ENCODE measurements around the gene RHBDD1. TPM values are rescaled to one million over a fixed set of nuclear protein-coding genes. Genes with fewer than 3 reads are reported as not detected.
A peak's percentile ranks its signal among the peaks of the same experiment; 100 is the strongest.

Gene RHBDD1
- total and polyA plus RNA-seq, 4 donors = 8.5 to 45.8 (median 16.1) TPM

DNA sequence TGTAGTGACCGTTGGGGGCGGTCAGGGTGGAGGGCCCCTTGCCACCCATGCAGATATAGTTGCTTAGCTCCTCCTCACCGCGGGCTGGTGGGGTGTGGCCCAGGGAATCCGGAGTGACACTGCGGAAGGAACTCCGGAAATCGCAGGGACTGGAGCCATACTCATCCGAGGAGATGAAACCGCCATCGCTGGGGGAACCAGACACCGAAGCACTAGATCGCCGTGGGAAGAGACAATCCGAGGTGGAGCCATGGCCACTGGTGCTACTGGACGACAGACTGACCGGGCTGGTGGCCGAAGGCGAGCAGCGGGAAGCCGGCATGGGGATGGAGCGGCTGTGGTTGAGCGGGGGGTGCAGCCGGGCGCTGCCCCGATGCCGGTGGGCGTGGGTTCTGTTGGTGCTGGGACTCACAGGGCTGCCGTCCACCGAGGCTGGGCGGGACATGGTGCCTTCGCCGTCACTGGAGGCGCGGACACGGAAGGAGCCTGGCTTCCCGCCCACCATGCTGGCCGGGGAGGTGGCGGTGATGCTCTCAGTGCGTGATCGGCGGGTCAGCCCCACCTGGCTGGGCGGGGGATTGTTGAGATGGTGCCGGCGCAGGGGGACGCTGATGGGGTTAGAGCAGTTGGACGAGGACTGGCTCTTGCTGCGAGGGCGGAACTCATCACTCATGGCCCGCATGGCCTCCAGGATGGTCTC lies 38.4 kb upstream of the RHBDD1 start:
- Histone ChIP-seq H3K27me3 (ENCODE audit: control insufficient read depth in 4 of 4, insufficient read depth in 4 of 4, low read length in 3 of 4) (no peaks in the 10 kb centered on the region), H3K27ac (ENCODE audit: low read depth in 1 of 2, low read length in 2 of 2) (peak overlapping the region; percentile 95 to 99), H3K36me3 (ENCODE audit: control insufficient read depth in 4 of 4, insufficient read depth in 3 of 4, low read depth in 1 of 4, low read length in 3 of 4) (no peaks in the 10 kb centered on the region), H3K4me3 (ENCODE audit: low read depth in 1 of 3, low read length in 3 of 3) (peak overlapping the region; percentile 61 to 91 (median 79)), H3K4me1 (ENCODE audit: control insufficient read depth in 4 of 4, insufficient read depth in 4 of 4, low read length in 3 of 4) (peaks cover 2 to 65% (median 37%) of the 10 kb centered on the region in 4 donors), H3K9me3 (ENCODE audit: control insufficient read depth in 4 of 4, low read length in 3 of 4) (no peaks in the 10 kb centered on the region), H3K9ac (ENCODE audit: low read depth in 1 of 2, low read length in 2 of 2) (peak overlapping the region; percentile 30 to 47)
- no peak for DNase-seq (ENCODE audit: low spot score)
- TF ChIP-seq ATF3 (IDR thresholded peaks at IDR 0.05) = no peak
- TF ChIP-seq YY1 (IDR thresholded peaks at IDR 0.05) = peak; percentile 43
- WGBS = 39% methylated on average over 50 of the region's 50 CpGs

DNA sequence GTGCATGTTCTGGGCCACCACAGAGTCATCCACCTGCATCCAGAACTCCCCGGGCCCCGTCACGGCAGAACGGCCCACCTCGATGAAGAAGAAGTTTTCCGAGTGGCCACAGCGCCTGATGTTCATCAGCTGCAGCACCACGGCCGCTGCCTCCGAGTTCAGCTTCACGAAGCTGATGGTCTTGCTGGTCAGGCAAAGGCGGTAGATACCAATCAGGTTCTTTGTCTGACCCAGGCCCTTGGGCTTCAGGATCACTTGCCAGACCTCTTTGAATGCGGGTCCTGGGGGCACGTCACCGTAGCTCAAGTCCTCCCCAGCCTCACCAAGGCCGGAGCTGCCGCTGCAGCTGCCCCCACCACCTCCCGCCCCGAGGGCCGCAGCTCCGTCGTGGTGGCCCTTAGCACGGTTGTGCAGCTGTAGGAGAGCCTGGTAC lies 37.8 kb upstream of the RHBDD1 start:
- Histone ChIP-seq H3K36me3 (ENCODE audit: control insufficient read depth in 4 of 4, insufficient read depth in 3 of 4, low read depth in 1 of 4, low read length in 3 of 4) (no peaks in the 10 kb centered on the region), H3K4me3 (ENCODE audit: low read depth in 1 of 3, low read length in 3 of 3) (peak overlapping the region; percentile 61 to 91 (median 79)), H3K9me3 (ENCODE audit: control insufficient read depth in 4 of 4, low read length in 3 of 4) (no peaks in the 10 kb centered on the region), H3K27me3 (ENCODE audit: control insufficient read depth in 4 of 4, insufficient read depth in 4 of 4, low read length in 3 of 4) (no peaks in the 10 kb centered on the region), H3K27ac (ENCODE audit: low read depth in 1 of 2, low read length in 2 of 2) (peak overlapping the region; percentile 95 to 99), H3K4me1 (ENCODE audit: control insufficient read depth in 4 of 4, insufficient read depth in 4 of 4, low read length in 3 of 4) (peaks cover 2 to 61% (median 36%) of the 10 kb centered on the region in 4 donors), H3K9ac (ENCODE audit: low read depth in 1 of 2, low read length in 2 of 2) (peak overlapping the region; percentile 51 to 65)
- TF ChIP-seq ATF3 (IDR thresholded peaks at IDR 0.05) (no peak), MAX (IDR thresholded peaks at IDR 0.05) (no peak), EGR1 (IDR thresholded peaks at IDR 0.05; ENCODE audit: low read depth in 2 of 2) (no peak), SP1 (IDR thresholded peaks at IDR 0.05) (no peak), HNF4A (conservative IDR thresholded peaks at IDR 0.05) (no peak), FOXA2 (IDR thresholded peaks at IDR 0.05) (no peak), RAD21 (IDR thresholded peaks at IDR 0.05) (no peak), GABPA (IDR thresholded peaks at IDR 0.05 in 1 of 2, conservative IDR thresholded peaks at IDR 0.05 in 1 of 2) (no peak), NR2F2 (IDR thresholded peaks at IDR 0.05) (no peak), JUND (IDR thresholded peaks at IDR 0.05) (no peak), YY1 (IDR thresholded peaks at IDR 0.05) (no peak), FOXA1 (IDR thresholded peaks at IDR 0.05) (no peak), CTCF (IDR thresholded peaks at IDR 0.05; ENCODE audit: low read depth, low read length, missing input control) (no peak), HNF4G (IDR thresholded peaks at IDR 0.05) (no peak), RXRA (IDR thresholded peaks at IDR 0.05) (no peak), TAF1 (conservative IDR thresholded peaks at IDR 0.05) (no peak)
- TF ChIP-seq, protein P1, sequence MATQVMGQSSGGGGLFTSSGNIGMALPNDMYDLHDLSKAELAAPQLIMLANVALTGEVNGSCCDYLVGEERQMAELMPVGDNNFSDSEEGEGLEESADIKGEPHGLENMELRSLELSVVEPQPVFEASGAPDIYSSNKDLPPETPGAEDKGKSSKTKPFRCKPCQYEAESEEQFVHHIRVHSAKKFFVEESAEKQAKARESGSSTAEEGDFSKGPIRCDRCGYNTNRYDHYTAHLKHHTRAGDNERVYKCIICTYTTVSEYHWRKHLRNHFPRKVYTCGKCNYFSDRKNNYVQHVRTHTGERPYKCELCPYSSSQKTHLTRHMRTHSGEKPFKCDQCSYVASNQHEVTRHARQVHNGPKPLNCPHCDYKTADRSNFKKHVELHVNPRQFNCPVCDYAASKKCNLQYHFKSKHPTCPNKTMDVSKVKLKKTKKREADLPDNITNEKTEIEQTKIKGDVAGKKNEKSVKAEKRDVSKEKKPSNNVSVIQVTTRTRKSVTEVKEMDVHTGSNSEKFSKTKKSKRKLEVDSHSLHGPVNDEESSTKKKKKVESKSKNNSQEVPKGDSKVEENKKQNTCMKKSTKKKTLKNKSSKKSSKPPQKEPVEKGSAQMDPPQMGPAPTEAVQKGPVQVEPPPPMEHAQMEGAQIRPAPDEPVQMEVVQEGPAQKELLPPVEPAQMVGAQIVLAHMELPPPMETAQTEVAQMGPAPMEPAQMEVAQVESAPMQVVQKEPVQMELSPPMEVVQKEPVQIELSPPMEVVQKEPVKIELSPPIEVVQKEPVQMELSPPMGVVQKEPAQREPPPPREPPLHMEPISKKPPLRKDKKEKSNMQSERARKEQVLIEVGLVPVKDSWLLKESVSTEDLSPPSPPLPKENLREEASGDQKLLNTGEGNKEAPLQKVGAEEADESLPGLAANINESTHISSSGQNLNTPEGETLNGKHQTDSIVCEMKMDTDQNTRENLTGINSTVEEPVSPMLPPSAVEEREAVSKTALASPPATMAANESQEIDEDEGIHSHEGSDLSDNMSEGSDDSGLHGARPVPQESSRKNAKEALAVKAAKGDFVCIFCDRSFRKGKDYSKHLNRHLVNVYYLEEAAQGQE (IDR thresholded peaks at IDR 0.05) = no peak
- TF ChIP-seq, protein P2, sequence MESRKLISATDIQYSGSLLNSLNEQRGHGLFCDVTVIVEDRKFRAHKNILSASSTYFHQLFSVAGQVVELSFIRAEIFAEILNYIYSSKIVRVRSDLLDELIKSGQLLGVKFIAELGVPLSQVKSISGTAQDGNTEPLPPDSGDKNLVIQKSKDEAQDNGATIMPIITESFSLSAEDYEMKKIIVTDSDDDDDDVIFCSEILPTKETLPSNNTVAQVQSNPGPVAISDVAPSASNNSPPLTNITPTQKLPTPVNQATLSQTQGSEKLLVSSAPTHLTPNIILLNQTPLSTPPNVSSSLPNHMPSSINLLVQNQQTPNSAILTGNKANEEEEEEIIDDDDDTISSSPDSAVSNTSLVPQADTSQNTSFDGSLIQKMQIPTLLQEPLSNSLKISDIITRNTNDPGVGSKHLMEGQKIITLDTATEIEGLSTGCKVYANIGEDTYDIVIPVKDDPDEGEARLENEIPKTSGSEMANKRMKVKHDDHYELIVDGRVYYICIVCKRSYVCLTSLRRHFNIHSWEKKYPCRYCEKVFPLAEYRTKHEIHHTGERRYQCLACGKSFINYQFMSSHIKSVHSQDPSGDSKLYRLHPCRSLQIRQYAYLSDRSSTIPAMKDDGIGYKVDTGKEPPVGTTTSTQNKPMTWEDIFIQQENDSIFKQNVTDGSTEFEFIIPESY (IDR thresholded peaks at IDR 0.05) = no peak
- WGBS = 24% methylated on average over 23 of the region's 23 CpGs
- DNase-seq (ENCODE audit: low spot score) = no peak

Measured in liver (tissue), 9 donors.